IMR-90 (cell line): ENCODE measurements around the gene C5AR1. TPM values are rescaled to one million over a fixed set of nuclear protein-coding genes. Genes with fewer than 3 reads are reported as not detected.

Source experiments
- ATAC-seq: fragments of 200-7000 bp; cut with Tn5 transposase; 2 replicates; pipeline ENCODE4 v1.9.1; 2020; ENCODE audit warnings: low read depth, mild to moderate bottlenecking, moderate library complexity
- BruUV-seq: library from RNA; stranded (reverse); fragments of 400-500 nt; replicated peaks from 2 replicates; lab custom pipeline; 2021; lab: Mats Ljungman, UMichigan
- CTCF ChIA-PET: fragments of 300-600 bp; formaldehyde crosslinking; extraction: SDS; loops from one replicate; lab custom pipeline; 2021; ENCODE audit warnings: antibody characterized with exemption; lab: Yijun Ruan, JAX
- POLR2A ChIA-PET: fragments of 300-600 bp; sonication (Branson Sonifier 250); formaldehyde crosslinking; loops from one replicate; lab custom pipeline; 2022; ENCODE audit warnings: antibody characterized with exemption; ENCODE audit not compliant: unreplicated experiment; lab: Charles Lee
- DNase-seq: peaks from one replicate; pipeline ENCODE4 v3.0.0; 2013
- H2AFZ ChIP-seq: replicated peaks from 2 replicates; pipeline ENCODE3; 2013; ENCODE audit warnings: low read length, mild to moderate bottlenecking; ENCODE audit not compliant: poor library complexity
- H2AK5ac ChIP-seq: 2 replicates; pipeline ENCODE4 v1.6.1; 2013; ENCODE audit warnings: low read depth, low read length, inconsistent platforms
- H2AK9ac ChIP-seq: replicated peaks from 2 replicates; pipeline ENCODE3; 2013; ENCODE audit warnings: mild to moderate bottlenecking, low read depth, low read length, moderate library complexity; ENCODE audit not compliant: poor library complexity
- H2BK120ac ChIP-seq: 2 replicates; pipeline ENCODE4 v1.6.1; 2013; ENCODE audit warnings: low read depth, low read length, inconsistent platforms
- H2BK15ac ChIP-seq: 3 replicates; pipeline ENCODE4 v1.6.1; 2013; ENCODE audit warnings: low read depth, low read length, inconsistent platforms
- H2BK20ac ChIP-seq: 2 replicates; pipeline ENCODE4 v1.6.1; 2013; ENCODE audit warnings: low read depth, mild to moderate bottlenecking, inconsistent platforms, low read length, moderate library complexity
- H2BK5ac ChIP-seq: 2 replicates; pipeline ENCODE4 v1.6.1; 2013; ENCODE audit warnings: mild to moderate bottlenecking, low read depth, low read length, inconsistent platforms; ENCODE audit not compliant: poor library complexity, severe bottlenecking
- H3K14ac ChIP-seq: replicated peaks from 2 replicates; pipeline ENCODE4 v1.6.1; 2013; ENCODE audit warnings: low read depth, low read length, inconsistent platforms
- H3K18ac ChIP-seq: 2 replicates; pipeline ENCODE4 v1.6.1; 2013; ENCODE audit warnings: low read depth, low read length, control low read depth
- H3K23ac ChIP-seq: 2 replicates; pipeline ENCODE4 v1.6.1; 2013; ENCODE audit warnings: low read depth, low read length, inconsistent platforms
- H3K27ac ChIP-seq: 2 replicates; pipeline ENCODE4 v1.5.1; 2013; ENCODE audit warnings: mild to moderate bottlenecking, control low read depth, low read length; ENCODE audit not compliant: insufficient read depth
- H3K27me3 ChIP-seq: 2 replicates; pipeline ENCODE4 v1.6.1; 2013; ENCODE audit warnings: low read length; ENCODE audit not compliant: control insufficient read depth, insufficient read depth
- H3K36me3 ChIP-seq: 2 replicates; pipeline ENCODE4 v1.6.1; 2013; ENCODE audit warnings: low read length, mixed read lengths; ENCODE audit not compliant: control insufficient read depth, insufficient read depth
- H3K4ac ChIP-seq: 2 replicates; pipeline ENCODE4 v1.6.1; 2013; ENCODE audit warnings: low read depth, low read length, inconsistent platforms
- H3K4me1 ChIP-seq: 2 replicates; pipeline ENCODE4 v1.6.1; 2013; ENCODE audit warnings: low read length, mixed read lengths; ENCODE audit not compliant: control insufficient read depth, insufficient read depth
- H3K4me2 ChIP-seq: 2 replicates; pipeline ENCODE4 v1.6.1; 2013; ENCODE audit warnings: low read depth, mild to moderate bottlenecking, control low read depth, low read length, moderate library complexity
- H3K4me3 ChIP-seq: 2 replicates; pipeline ENCODE4 v1.5.1; 2013; ENCODE audit warnings: low read depth, mild to moderate bottlenecking, control low read depth, low read length, moderate library complexity; ENCODE audit not compliant: insufficient read depth
- H3K56ac ChIP-seq: 2 replicates; pipeline ENCODE4 v1.6.1; 2013; ENCODE audit warnings: low read length, inconsistent platforms; ENCODE audit not compliant: insufficient read depth; ENCODE audit errors: extremely low read depth
- H3K79me1 ChIP-seq, 2 experiments: 2 replicates each; pipeline ENCODE4 v1.6.1; 2013; ENCODE audit warnings: low read length in 2 of 2, inconsistent platforms in 1 of 2, low read depth in 1 of 2
- H3K9ac ChIP-seq: 2 replicates; pipeline ENCODE4 v1.6.1; 2013; ENCODE audit warnings: low read depth, low read length, control low read depth
- H3K9me1 ChIP-seq: 2 replicates; pipeline ENCODE4 v1.6.1; 2013; ENCODE audit warnings: low read length, inconsistent platforms; ENCODE audit not compliant: insufficient read depth
- H3K9me3 ChIP-seq: 2 replicates; pipeline ENCODE4 v1.6.1; 2013; ENCODE audit warnings: low read length; ENCODE audit not compliant: control insufficient read depth, insufficient read depth
- H4K20me1 ChIP-seq: 2 replicates; pipeline ENCODE4 v1.6.1; 2013; ENCODE audit warnings: low read length, inconsistent platforms; ENCODE audit not compliant: insufficient read depth
- H4K5ac ChIP-seq: 2 replicates; pipeline ENCODE4 v1.6.1; 2013; ENCODE audit warnings: mild to moderate bottlenecking, low read depth, low read length, control low read depth
- H4K8ac ChIP-seq, 2 experiments: 2 replicates each; pipeline ENCODE4 v1.6.1; 2013; ENCODE audit warnings: low read depth in 2 of 2, low read length in 2 of 2, control low read depth in 1 of 2, inconsistent platforms in 1 of 2
- H4K91ac ChIP-seq: 2 replicates; pipeline ENCODE4 v1.6.1; 2013; ENCODE audit warnings: low read depth, low read length, inconsistent platforms; ENCODE audit not compliant: insufficient read depth
- MAFK ChIP-seq: IDR thresholded peaks from 2 replicates; pipeline ENCODE4 v1.6.1; 2012; ENCODE audit warnings: low read depth, low read length, improper control_type of control experiment
- MXI1 ChIP-seq: IDR thresholded peaks from 2 replicates; pipeline ENCODE4 v1.6.1; 2012; ENCODE audit warnings: low read depth, mild to moderate bottlenecking, low read length, moderate library complexity, borderline replicate concordance
- NFE2L2 ChIP-seq: fragments of 150-350 bp; IDR thresholded peaks from 2 replicates; pipeline ENCODE4 v1.6.1; 2016; ENCODE audit warnings: low read depth, mild to moderate bottlenecking, low read length
- RFX5 ChIP-seq: IDR thresholded peaks from 2 replicates; pipeline ENCODE4 v1.8.0; 2012; ENCODE audit warnings: low read depth, mild to moderate bottlenecking, low read length, moderate library complexity
- SMC3 ChIP-seq: fragments of 150-350 bp; IDR thresholded peaks from 2 replicates; pipeline ENCODE4 v1.6.1; 2016; ENCODE audit warnings: low read depth, mild to moderate bottlenecking, antibody characterized with exemption, low read length, moderate library complexity
- WGBS, 2 experiments: methylation state at CpG; one replicate each; pipeline versions ENCODE4 v1.1.5 to v1.1.7; 2013; ENCODE audit warnings: missing lambda C conversion rate in 2 of 2; ENCODE audit not compliant: insufficient read length in 1 of 2; ENCODE audit errors: extremely low coverage in 2 of 2; 5-methylcytosine and 5-hydroxymethylcytosine counted together
- dilution Hi-C: fragments of 300-500 bp; cut with HindIII; formaldehyde crosslinking; loops from one replicate; pipeline ENCODE4 v1.14.3; 2018; ENCODE audit warnings: low sequenced_read_pairs; ENCODE audit not compliant: unreplicated experiment
- in situ Hi-C: fragments of 300-500 bp; cut with MboI; formaldehyde crosslinking; loops from 3 replicates; pipeline ENCODE4 v1.14.3; 2019; ENCODE audit warnings: low sequenced_read_pairs, inconsistent platforms, mixed read lengths
- intact Hi-C: fragments of 100-400 bp; cut with micrococcal nuclease; formaldehyde crosslinking; loops from 2 replicates; pipeline ENCODE4 v1.10.0; 2022
- polyA plus RNA-seq, 3 experiments: library from polyadenylated mRNA; depleted of rRNA; stranded (reverse); fragments of >200 nt; gene quantifications; 2 replicates each; pipeline ENCODE4 v1.2.3, GENCODE V29; 2012; ENCODE audit warnings: low replicate concordance in 1 of 3
- total RNA-seq: library from RNA; depleted of rRNA; stranded (reverse); fragments of >200 nt; gene quantifications from 2 replicates; pipeline ENCODE4 v1.2.3, GENCODE V29; 2012
- TF ChIP-seq, protein P1 (sequence below): fragments of 150-350 bp; IDR thresholded peaks from 2 replicates; pipeline ENCODE4 v1.6.1; 2016; ENCODE audit warnings: low read depth, mild to moderate bottlenecking, low read length, moderate library complexity, borderline replicate concordance
- TF ChIP-seq, protein P2 (sequence below): fragments of 150-350 bp; IDR thresholded peaks from 2 replicates; pipeline ENCODE4 v1.6.1; 2017; ENCODE audit warnings: mild to moderate bottlenecking, antibody characterized with exemption, low read length, low read depth
- TF ChIP-seq, protein P3 (sequence below): conservative IDR thresholded peaks from 2 replicates; pipeline ENCODE4 v1.5.1; 2012; ENCODE audit warnings: mild to moderate bottlenecking, low read depth, low read length, improper control_type of control experiment

The C5AR1 gene
- total and polyA plus RNA-seq, 2 of the 4 experiments (the other 2 are of a cell fraction): under 0.01 to 1.0 TPM

DNA sequence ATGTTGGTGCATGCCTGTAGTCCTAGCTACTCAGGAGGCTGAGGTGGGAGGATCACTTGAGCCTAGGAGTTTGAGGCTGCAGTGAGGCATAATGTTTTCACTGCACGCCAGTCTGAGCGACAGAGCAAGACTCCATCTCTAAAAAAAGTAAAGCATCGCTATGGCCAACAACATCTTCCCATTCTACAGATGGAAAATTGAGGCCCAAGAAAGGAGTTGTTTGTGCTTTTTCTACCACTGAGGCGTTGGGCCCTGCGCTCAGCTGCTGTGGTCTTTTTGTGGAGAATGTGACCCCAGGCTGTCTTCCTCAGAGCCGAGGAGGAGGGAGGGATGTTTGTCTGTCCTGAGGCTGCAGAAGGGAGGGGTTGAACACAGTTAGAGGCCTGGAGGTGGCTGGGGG, 21.8 kb downstream of the C5AR1 start:
- H2BK15ac ChIP-seq: no peak overlapping the region
- in situ Hi-C loops (no loop called here), intact Hi-C loops (no loop called here), dilution Hi-C loops (no loop called here)
- H3K36me3 ChIP-seq: no peaks in the 10 kb centered on the region
- no peak overlapping the region for H3K23ac ChIP-seq
- H2BK120ac ChIP-seq: no peak overlapping the region
- CTCF ChIA-PET: no interaction called here
- H3K9me1 ChIP-seq: 0 out of 2 replicates have a peak, but pooled peaks cover 5% of the 10 kb centered on the region
- no peaks in the 10 kb centered on the region for H3K79me1 ChIP-seq
- no peak overlapping the region for H3K4me2 ChIP-seq
- no peaks in the 10 kb centered on the region for H4K20me1 ChIP-seq
- peak overlapping the region; percentile 29; the same call in 1 of the 2 replicates for H2AK5ac ChIP-seq
- H3K4me1 ChIP-seq: peaks cover 3% of the 10 kb centered on the region; the same call in 1 of the 2 replicates
- WGBS, 2 experiments: 80% methylated on average over 2 of the region's 6 CpGs; no CpG with 5 or more reads in 1 of the 2 experiments
- no peak overlapping the region for H2AK9ac ChIP-seq
- H3K56ac ChIP-seq: no peak overlapping the region
- POLR2A ChIA-PET: no interaction called here
- no peak overlapping the region for H4K5ac ChIP-seq
- no peak overlapping the region for H3K18ac ChIP-seq
- no peak for DNase-seq
- H3K27me3 ChIP-seq: no peaks in the 10 kb centered on the region
- TF ChIP-seq MAFK (no peak), RFX5 (no peak), MXI1 (no peak), NFE2L2 (no peak), SMC3 (no peak)
- TF ChIP-seq, protein P1, sequence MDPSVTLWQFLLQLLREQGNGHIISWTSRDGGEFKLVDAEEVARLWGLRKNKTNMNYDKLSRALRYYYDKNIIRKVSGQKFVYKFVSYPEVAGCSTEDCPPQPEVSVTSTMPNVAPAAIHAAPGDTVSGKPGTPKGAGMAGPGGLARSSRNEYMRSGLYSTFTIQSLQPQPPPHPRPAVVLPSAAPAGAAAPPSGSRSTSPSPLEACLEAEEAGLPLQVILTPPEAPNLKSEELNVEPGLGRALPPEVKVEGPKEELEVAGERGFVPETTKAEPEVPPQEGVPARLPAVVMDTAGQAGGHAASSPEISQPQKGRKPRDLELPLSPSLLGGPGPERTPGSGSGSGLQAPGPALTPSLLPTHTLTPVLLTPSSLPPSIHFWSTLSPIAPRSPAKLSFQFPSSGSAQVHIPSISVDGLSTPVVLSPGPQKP: no peak
- TF ChIP-seq, protein P2, sequence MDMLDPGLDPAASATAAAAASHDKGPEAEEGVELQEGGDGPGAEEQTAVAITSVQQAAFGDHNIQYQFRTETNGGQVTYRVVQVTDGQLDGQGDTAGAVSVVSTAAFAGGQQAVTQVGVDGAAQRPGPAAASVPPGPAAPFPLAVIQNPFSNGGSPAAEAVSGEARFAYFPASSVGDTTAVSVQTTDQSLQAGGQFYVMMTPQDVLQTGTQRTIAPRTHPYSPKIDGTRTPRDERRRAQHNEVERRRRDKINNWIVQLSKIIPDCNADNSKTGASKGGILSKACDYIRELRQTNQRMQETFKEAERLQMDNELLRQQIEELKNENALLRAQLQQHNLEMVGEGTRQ: no peak
- TF ChIP-seq, protein P3, sequence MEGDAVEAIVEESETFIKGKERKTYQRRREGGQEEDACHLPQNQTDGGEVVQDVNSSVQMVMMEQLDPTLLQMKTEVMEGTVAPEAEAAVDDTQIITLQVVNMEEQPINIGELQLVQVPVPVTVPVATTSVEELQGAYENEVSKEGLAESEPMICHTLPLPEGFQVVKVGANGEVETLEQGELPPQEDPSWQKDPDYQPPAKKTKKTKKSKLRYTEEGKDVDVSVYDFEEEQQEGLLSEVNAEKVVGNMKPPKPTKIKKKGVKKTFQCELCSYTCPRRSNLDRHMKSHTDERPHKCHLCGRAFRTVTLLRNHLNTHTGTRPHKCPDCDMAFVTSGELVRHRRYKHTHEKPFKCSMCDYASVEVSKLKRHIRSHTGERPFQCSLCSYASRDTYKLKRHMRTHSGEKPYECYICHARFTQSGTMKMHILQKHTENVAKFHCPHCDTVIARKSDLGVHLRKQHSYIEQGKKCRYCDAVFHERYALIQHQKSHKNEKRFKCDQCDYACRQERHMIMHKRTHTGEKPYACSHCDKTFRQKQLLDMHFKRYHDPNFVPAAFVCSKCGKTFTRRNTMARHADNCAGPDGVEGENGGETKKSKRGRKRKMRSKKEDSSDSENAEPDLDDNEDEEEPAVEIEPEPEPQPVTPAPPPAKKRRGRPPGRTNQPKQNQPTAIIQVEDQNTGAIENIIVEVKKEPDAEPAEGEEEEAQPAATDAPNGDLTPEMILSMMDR: no peak
- H3K9me3 ChIP-seq: no peaks in the 10 kb centered on the region
- H3K4me3 ChIP-seq: no peak overlapping the region
- BruUV-seq: no TSS peak
- H4K8ac ChIP-seq: no peak overlapping the region
- no peak overlapping the region for H2BK5ac ChIP-seq
- H3K4ac ChIP-seq: no peak overlapping the region
- no peak overlapping the region for H3K14ac ChIP-seq
- ATAC-seq: no peak
- H2BK20ac ChIP-seq: no peak overlapping the region
- no peak overlapping the region for H4K91ac ChIP-seq
- no peak overlapping the region for H3K9ac ChIP-seq
- H2AFZ ChIP-seq: no peak overlapping the region
- H3K27ac ChIP-seq: no peak overlapping the region
